ENCODE results near the gene SPTLC1. TPM values are rescaled to one million over a fixed set of nuclear protein-coding genes. Genes with fewer than 3 reads are reported as not detected.
"Not testable (repeated sequence)": the region's sequence is repeated elsewhere in the genome, so short reads cannot be mapped to it uniquely, and the experiment has no call there.

The SPTLC1 gene
- total RNA-seq, 1 donor from 2014 or later, result 64.0 TPM

DNA sequence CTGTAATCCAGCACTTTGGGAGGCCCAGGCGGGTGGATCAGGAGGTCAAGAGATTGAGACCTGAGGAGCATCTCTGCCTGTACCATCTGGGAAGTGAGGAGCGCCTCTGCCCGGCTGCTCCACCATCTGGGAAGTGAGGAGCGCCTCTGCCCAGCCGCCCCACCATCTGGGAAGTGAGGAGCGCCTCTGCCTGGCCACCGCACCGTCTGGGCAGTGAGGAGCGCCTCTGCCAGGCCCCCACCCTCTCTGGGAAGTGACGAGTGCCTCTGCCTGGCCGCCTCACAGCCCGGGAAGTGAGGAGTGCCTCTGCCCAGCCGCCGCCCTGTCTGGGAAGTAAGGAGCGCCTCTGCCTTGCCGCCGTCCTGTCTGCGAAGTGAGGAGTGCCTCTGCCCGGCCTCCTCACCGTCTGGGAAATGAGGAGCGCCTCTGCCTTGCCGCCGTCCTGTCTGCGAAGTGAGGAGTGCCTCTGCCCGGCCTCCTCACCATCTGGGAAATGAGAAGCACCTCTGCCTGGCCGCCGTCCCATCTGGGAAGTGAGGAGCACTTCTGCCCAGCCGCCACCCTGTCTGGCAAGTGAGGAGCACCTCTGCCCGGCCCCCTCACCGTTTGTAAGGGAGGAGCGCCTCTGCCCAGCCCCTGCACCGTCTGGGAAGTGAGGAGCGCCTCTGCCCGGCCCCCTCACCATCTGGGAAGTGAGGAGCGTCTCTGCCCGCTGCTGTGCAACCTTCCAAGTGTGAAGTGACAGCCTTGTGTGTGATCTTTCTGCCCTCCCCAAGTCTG, 9.6 kb downstream of the SPTLC1 start:
- H3K27ac Mint-ChIP-seq; H3K4me3 Mint-ChIP-seq (ENCODE audit: low read depth); H3K27me3 Mint-ChIP-seq (ENCODE audit: low read depth); intact Hi-C loops (cut with micrococcal nuclease); DNase-seq (ENCODE audit: low spot score); H3K9me3 Mint-ChIP-seq: not testable (repeated sequence)
- H3K4me1 Mint-ChIP-seq (ENCODE audit: low read depth), result peaks cover 12% of the 10 kb centered on the region
- H3K36me3 Mint-ChIP-seq (ENCODE audit: low read depth), result peaks cover 53% of the 10 kb centered on the region

- H3K4me3 Mint-ChIP-seq (ENCODE audit: low read depth); H3K27ac Mint-ChIP-seq; H3K9me3 Mint-ChIP-seq; intact Hi-C loops (cut with micrococcal nuclease); DNase-seq (ENCODE audit: low spot score); H3K27me3 Mint-ChIP-seq (ENCODE audit: low read depth): not testable (repeated sequence)
- Mint-ChIP-seq H3K36me3 (ENCODE audit: low read depth) (peaks cover 51% of the 10 kb centered on the region), H3K4me1 (ENCODE audit: low read depth) (peaks cover 23% of the 10 kb centered on the region)
Measured at GRCh38 chr9:92103601-92104000, 11.6 kb downstream of the SPTLC1 start.

DNA sequence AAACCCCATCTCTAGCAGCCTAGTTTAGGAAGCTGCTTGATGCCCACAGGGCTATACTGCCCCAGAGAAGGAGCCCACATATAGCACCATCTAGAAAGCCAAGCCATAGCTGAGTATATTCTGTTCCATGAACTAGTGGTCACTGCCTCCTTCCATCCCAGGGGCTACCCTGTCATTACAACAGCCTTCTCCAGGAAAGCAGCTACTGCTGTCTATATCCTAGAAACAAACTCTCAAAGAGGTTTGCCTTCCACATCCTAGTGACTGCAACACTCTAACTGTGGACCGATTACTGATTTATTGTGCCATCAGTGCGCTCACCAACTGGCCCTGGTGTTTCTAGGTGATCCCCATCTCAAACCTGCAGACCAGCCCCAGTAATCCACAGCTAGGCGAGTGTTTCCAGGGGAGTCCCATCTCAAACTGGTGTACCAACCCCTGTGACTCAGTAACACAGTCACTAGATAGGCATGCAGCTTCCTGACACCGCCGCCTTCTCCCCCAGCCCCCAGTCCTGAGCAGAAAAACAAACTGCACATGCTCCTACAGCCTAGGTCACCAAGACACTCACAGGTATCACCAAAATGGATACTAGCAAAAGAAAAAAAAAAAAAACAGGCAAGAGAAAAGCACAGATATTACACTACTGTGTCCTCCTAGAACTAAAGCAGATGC, 14.8 kb downstream of the SPTLC1 start:
- Mint-ChIP-seq H3K9me3 (peaks cover 7% of the 10 kb centered on the region), H3K4me3 (ENCODE audit: low read depth) (no peak overlapping the region), H3K27me3 (ENCODE audit: low read depth) (no peaks in the 10 kb centered on the region), H3K27ac (peak overlapping the region; percentile 1), H3K4me1 (ENCODE audit: low read depth) (peaks cover 40% of the 10 kb centered on the region), H3K36me3 (ENCODE audit: low read depth) (peaks cover 56% of the 10 kb centered on the region)
- intact Hi-C loops (cut with micrococcal nuclease), result no loop called here
- DNase-seq (ENCODE audit: low spot score), result no peak

DNA sequence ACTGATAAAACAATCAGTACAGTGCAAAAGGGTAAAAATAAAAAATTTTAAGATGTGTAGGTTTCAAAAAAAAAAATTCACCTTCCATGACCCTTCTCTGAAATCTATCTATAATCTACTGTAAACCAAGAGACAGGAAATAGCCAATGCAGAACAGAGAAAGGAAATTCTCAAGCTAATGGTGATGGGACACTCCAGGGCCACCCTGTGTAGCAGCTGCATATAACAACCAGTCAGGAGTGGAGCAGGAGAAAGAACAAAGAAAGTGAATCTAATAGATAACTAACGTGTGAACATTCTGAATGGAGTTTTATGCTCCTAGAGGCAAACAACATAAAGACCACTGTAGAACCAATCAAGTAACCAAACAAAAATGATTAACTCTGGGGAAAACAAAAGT, 16.6 kb downstream of the SPTLC1 start:
- Mint-ChIP-seq H3K4me3 (ENCODE audit: low read depth) (peak overlapping the region; percentile 24), H3K4me1 (ENCODE audit: low read depth) (peaks cover 58% of the 10 kb centered on the region), H3K27me3 (ENCODE audit: low read depth) (no peaks in the 10 kb centered on the region), H3K9me3 (peaks cover 7% of the 10 kb centered on the region), H3K36me3 (ENCODE audit: low read depth) (peaks cover 63% of the 10 kb centered on the region), H3K27ac (peak overlapping the region; percentile 36)
- intact Hi-C loops (cut with micrococcal nuclease), result no loop called here
- no peak for DNase-seq (ENCODE audit: low spot score)

- Mint-ChIP-seq H3K27ac (peak overlapping the region; percentile 36), H3K36me3 (ENCODE audit: low read depth) (peaks cover 59% of the 10 kb centered on the region), H3K27me3 (ENCODE audit: low read depth) (no peaks in the 10 kb centered on the region), H3K9me3 (peaks cover 7% of the 10 kb centered on the region), H3K4me3 (ENCODE audit: low read depth) (peak overlapping the region; percentile 40), H3K4me1 (ENCODE audit: low read depth) (peaks cover 59% of the 10 kb centered on the region)
- peak; percentile 65 for DNase-seq (ENCODE audit: low spot score)
- intact Hi-C loops (cut with micrococcal nuclease), result no loop called here
Measured at GRCh38 chr9:92097997-92098482, 17.2 kb downstream of the SPTLC1 start.

DNA sequence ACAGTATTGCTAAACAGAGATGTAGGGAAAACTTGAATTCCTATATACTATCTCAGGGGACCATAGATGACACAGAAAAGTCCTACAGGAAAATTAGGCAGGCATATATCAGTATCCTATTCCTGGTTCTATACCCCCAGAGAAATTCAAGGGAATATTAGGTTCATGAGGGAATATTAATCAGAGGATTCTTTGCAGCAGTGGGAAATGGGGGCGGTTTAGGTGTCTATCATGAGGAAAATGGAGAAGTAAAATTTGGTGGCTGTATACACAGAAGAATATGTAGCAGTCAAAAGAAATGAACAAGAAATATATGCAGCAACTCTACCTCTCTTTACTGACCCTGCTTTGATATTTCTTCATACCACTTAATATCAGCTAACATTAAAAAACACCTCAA, 20.0 kb downstream of the SPTLC1 start:
- Mint-ChIP-seq H3K4me3 (ENCODE audit: low read depth) (peak overlapping the region; percentile 40), H3K27ac (peak overlapping the region; percentile 86), H3K36me3 (ENCODE audit: low read depth) (peaks cover 54% of the 10 kb centered on the region), H3K4me1 (ENCODE audit: low read depth) (peaks cover 55% of the 10 kb centered on the region), H3K9me3 (peaks cover 7% of the 10 kb centered on the region), H3K27me3 (ENCODE audit: low read depth) (no peaks in the 10 kb centered on the region)
- DNase-seq (ENCODE audit: low spot score), result no peak
- intact Hi-C loops (cut with micrococcal nuclease), result no loop called here

DNA sequence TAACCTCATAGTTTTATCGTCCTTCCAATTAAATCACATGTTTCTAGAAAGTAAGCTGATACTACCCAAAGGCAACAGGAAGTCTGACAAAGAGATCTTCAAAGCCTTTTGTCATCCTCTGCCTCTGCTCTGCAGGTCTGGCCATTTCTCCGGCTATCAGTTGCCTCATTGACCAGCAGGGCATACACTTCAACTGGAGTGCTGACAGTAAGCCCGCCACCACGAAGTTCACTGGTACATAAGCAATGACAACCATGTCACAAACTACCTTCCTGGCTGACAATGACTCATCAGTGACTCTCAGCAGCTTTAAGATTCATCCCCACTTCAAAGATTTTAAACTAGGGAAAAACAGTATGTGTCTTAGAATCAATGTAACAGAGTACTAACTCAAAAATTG, 20.6 kb downstream of the SPTLC1 start:
- Mint-ChIP-seq H3K27me3 (ENCODE audit: low read depth) (no peaks in the 10 kb centered on the region), H3K4me3 (ENCODE audit: low read depth) (peak overlapping the region; percentile 40), H3K9me3 (peaks cover 7% of the 10 kb centered on the region), H3K27ac (peak overlapping the region; percentile 86), H3K36me3 (ENCODE audit: low read depth) (peaks cover 59% of the 10 kb centered on the region), H3K4me1 (ENCODE audit: low read depth) (peaks cover 54% of the 10 kb centered on the region)
- peak; percentile 24 for DNase-seq (ENCODE audit: low spot score)
- intact Hi-C loops (cut with micrococcal nuclease), result no loop called here

DNA sequence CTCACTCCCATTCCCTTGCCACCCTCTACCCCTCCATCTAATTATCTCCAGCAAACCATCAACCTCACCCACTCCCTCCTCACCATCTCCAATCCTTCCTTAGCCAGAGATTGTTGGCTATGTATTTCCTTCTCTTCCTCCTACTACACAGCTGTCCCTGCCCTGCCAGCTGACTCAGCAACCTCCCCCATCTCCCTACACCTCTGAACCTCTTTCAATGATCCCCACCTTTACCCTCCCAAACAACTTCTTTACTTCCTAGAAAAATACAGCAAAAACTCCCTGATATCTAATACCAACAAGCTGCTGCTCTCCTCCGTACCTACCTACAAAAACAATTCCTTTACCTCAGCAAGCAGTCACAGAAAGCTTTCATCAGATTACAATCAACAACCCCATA, 37.3 kb downstream of the SPTLC1 start:
- DNase-seq (ENCODE audit: low spot score), result no peak
- Mint-ChIP-seq H3K9me3 (no peaks in the 10 kb centered on the region), H3K4me1 (ENCODE audit: low read depth) (no peaks in the 10 kb centered on the region), H3K27me3 (ENCODE audit: low read depth) (no peaks in the 10 kb centered on the region), H3K27ac (no peak overlapping the region), H3K36me3 (ENCODE audit: low read depth) (peaks cover 28% of the 10 kb centered on the region), H3K4me3 (ENCODE audit: low read depth) (no peak overlapping the region)
- intact Hi-C loops (cut with micrococcal nuclease), result loop anchor here (5.0 kb wide), 1 partner anchor 521 kb away; no protein-coding TSS in a partner anchor

- Mint-ChIP-seq H3K27me3 (ENCODE audit: low read depth) (no peaks in the 10 kb centered on the region), H3K9me3 (no peaks in the 10 kb centered on the region), H3K4me3 (ENCODE audit: low read depth) (no peak overlapping the region), H3K36me3 (ENCODE audit: low read depth) (peaks cover 34% of the 10 kb centered on the region), H3K4me1 (ENCODE audit: low read depth) (peaks cover 2% of the 10 kb centered on the region), H3K27ac (no peak overlapping the region)
- intact Hi-C loops (cut with micrococcal nuclease), result no loop called here
- DNase-seq (ENCODE audit: low spot score), result no peak
Measured at GRCh38 chr9:92071634-92072033, 43.6 kb downstream of the SPTLC1 start.

- peaks cover 28% of the 10 kb centered on the region for H3K9me3 Mint-ChIP-seq
- no peak overlapping the region for H3K4me3 Mint-ChIP-seq (ENCODE audit: low read depth)
- intact Hi-C loops (cut with micrococcal nuclease), result no loop called here
- no peak overlapping the region for H3K27ac Mint-ChIP-seq
- peaks cover 65% of the 10 kb centered on the region for H3K36me3 Mint-ChIP-seq (ENCODE audit: low read depth)
- no peaks in the 10 kb centered on the region for H3K27me3 Mint-ChIP-seq (ENCODE audit: low read depth)
- H3K4me1 Mint-ChIP-seq (ENCODE audit: low read depth), result no peaks in the 10 kb centered on the region
- no peak for DNase-seq (ENCODE audit: low spot score)
Measured at GRCh38 chr9:92066168-92066567, 49.0 kb downstream of the SPTLC1 start.

DNA sequence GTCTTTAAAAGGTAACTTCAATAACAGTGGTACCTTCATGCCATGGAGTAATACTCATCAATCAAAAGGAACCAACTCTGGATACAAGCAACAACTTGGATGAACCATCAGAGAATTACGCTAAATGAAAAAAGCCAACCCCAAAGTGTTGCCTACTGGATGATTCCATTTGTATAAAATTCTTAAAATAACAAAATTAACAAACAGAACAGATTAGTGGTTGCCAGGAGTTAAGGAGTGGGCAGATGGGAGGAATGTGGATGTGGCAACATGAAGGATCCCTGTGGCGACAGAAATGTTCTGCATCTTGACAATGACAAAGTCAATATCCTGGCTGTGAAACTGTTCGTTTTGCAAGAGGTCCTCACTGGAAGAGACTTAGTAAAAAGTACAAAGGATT, 50.5 kb downstream of the SPTLC1 start:
- Mint-ChIP-seq H3K27ac (no peak overlapping the region), H3K4me1 (ENCODE audit: low read depth) (peaks cover 2% of the 10 kb centered on the region), H3K9me3 (peaks cover 40% of the 10 kb centered on the region), H3K4me3 (ENCODE audit: low read depth) (no peak overlapping the region), H3K36me3 (ENCODE audit: low read depth) (peaks cover 80% of the 10 kb centered on the region), H3K27me3 (ENCODE audit: low read depth) (no peaks in the 10 kb centered on the region)
- DNase-seq (ENCODE audit: low spot score), result no peak
- intact Hi-C loops (cut with micrococcal nuclease), result no loop called here

GRCh38 chr9:92061184-92061583, 54.0 kb downstream of the SPTLC1 start:
- Mint-ChIP-seq H3K27ac (no peak overlapping the region), H3K27me3 (ENCODE audit: low read depth) (no peaks in the 10 kb centered on the region), H3K9me3 (peaks cover 40% of the 10 kb centered on the region), H3K36me3 (ENCODE audit: low read depth) (peaks cover 86% of the 10 kb centered on the region), H3K4me3 (ENCODE audit: low read depth) (no peak overlapping the region), H3K4me1 (ENCODE audit: low read depth) (peaks cover 12% of the 10 kb centered on the region)
- no peak for DNase-seq (ENCODE audit: low spot score)
- intact Hi-C loops (cut with micrococcal nuclease), result no loop called here

GRCh38 chr9:92059661-92060060, 55.6 kb downstream of the SPTLC1 start:
- peaks cover 40% of the 10 kb centered on the region for H3K9me3 Mint-ChIP-seq
- H3K4me3 Mint-ChIP-seq (ENCODE audit: low read depth), result no peak overlapping the region
- DNase-seq (ENCODE audit: low spot score), result no peak
- intact Hi-C loops (cut with micrococcal nuclease), result no loop called here
- peaks cover 12% of the 10 kb centered on the region for H3K4me1 Mint-ChIP-seq (ENCODE audit: low read depth)
- H3K27me3 Mint-ChIP-seq (ENCODE audit: low read depth), result no peaks in the 10 kb centered on the region
- H3K36me3 Mint-ChIP-seq (ENCODE audit: low read depth), result peaks cover 88% of the 10 kb centered on the region
- H3K27ac Mint-ChIP-seq, result no peak overlapping the region

Data from activated T-helper 2 cell treated with anti-CD3 and anti-CD28 coated beads, Interferon-gamma antibody, Interleukin-2, Interleukin-4, amounts not matched to agents 10 μg/mL and 5 μg/mL and 100 μg/mL, durations not matched to agents 14 hours and 24 hours and 36 hours (primary cell).